Measurements from ENCODE around the gene RFWD3. TPM values are rescaled to one million over a fixed set of nuclear protein-coding genes. Genes with fewer than 3 reads are reported as not detected.

The RFWD3 gene
- total and polyA plus RNA-seq, 2 of the 8 experiments (the other 6 are each of a cell fraction or from before 2014, with no cell fraction given) = 67.1 to 114 TPM

DNA sequence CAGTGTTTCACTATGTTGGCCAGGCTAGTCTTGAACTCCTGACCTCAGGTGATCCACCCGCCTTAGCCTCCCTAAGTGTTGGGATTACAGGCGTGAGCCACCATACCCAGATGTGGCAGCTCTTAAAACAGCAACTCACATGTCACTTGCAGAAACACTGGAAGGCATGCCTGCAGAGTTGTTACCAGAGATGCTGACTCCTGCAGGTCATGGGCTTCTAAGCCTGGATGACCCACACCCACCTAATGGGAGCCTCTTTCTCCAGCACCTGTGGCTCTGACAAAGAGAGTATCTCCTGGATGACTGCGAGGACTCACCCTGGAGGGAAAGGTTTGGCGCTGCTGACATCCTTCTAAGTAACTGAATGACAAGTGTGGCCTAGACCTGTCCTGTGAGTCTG, 11.2 kb upstream of the RFWD3 start:
- Histone ChIP-seq H2BK5ac (ENCODE audit: low read depth, low read length) (no peak overlapping the region), H2BK120ac (replicated peaks; ENCODE audit: low read depth, low read length) (no peak overlapping the region), H3K27me3 (replicated peaks in 1 of 4; ENCODE audit: control insufficient read depth in 3 of 4, extremely low read depth in 1 of 4, insufficient read depth in 3 of 4, low read length in 3 of 4) (no peaks in the 10 kb centered on the region), H3K23ac (ENCODE audit: insufficient read length) (no peak overlapping the region), H3K79me1 (ENCODE audit: low read depth, low read length) (no peaks in the 10 kb centered on the region), H4K8ac (ENCODE audit: extremely low read depth, insufficient read depth, low read length) (no peak overlapping the region), H3K4ac (replicated peaks; ENCODE audit: insufficient read length, low read depth, low read length) (no peak overlapping the region), H3K9me3 (ENCODE audit: insufficient read depth in 2 of 2, low read depth in 1 of 2, low read length in 1 of 2) (no peaks in the 10 kb centered on the region), H2BK20ac (ENCODE audit: low read length) (no peak overlapping the region), H2AK5ac (ENCODE audit: low read depth, low read length) (no peak overlapping the region), H3K4me3 (ENCODE audit: extremely low read depth in 1 of 4, insufficient read depth in 2 of 4, low read depth in 3 of 4, low read length in 4 of 4) (no peak overlapping the region), H3K36me3 (ENCODE audit: control insufficient read depth in 2 of 4, insufficient read depth in 4 of 4, low read length in 3 of 4) (no peaks in the 10 kb centered on the region), H3K9ac (replicated peaks in 1 of 4; ENCODE audit: extremely low read depth in 1 of 4, low read depth in 3 of 4, low read length in 3 of 4) (no peak overlapping the region), H2AFZ (ENCODE audit: low read length) (no peak overlapping the region), H3K14ac (ENCODE audit: insufficient read length) (no peak overlapping the region), H4K5ac (ENCODE audit: insufficient read length, low read depth, low read length) (no peak overlapping the region), H3K4me1 (replicated peaks in 1 of 4; ENCODE audit: control insufficient read depth in 3 of 4, insufficient read depth in 4 of 4, low read length in 3 of 4) (no peaks in the 10 kb centered on the region), H3K4me2 (ENCODE audit: insufficient read depth in 1 of 2, low read depth in 2 of 2, low read length in 2 of 2) (no peak overlapping the region), H3K27ac (ENCODE audit: low read depth, low read length) (no peak overlapping the region), H2BK15ac (ENCODE audit: low read length) (no peak overlapping the region), H4K20me1 (replicated peaks in 1 of 2; ENCODE audit: control insufficient read depth in 1 of 2, insufficient read depth in 2 of 2, low read length in 2 of 2) (peaks cover 0 to 1% of the 10 kb centered on the region in 2 experiments), H3K56ac (replicated peaks; ENCODE audit: insufficient read length, low read depth, low read length) (no peak overlapping the region), H2BK12ac (ENCODE audit: low read depth, low read length) (no peak overlapping the region), H4K91ac (replicated peaks; ENCODE audit: insufficient read length, low read length) (no peak overlapping the region), H3K18ac (ENCODE audit: extremely low read depth, low read length) (no peak overlapping the region), H3K23me2 (ENCODE audit: low read depth, low read length) (no peaks in the 10 kb centered on the region), H3K79me2 (ENCODE audit: control insufficient read depth in 1 of 2, insufficient read depth in 2 of 2, low read length in 2 of 2) (no peaks in the 10 kb centered on the region)
- 91% methylated on average over 4 of the region's 4 CpGs; no CpG with 5 or more reads in 1 of the 2 experiments for WGBS, 2 experiments (ENCODE audit: extremely low coverage in 1 of 2, insufficient coverage in 1 of 2, insufficient read length in 1 of 2, insufficient replicate concordance in 2 of 2, low coverage in 1 of 2, low lambda C conversion rate in 2 of 2, missing lambda C conversion rate in 1 of 2)
- TF ChIP-seq RFX5 (IDR thresholded peaks at IDR 0.05; ENCODE audit: borderline replicate concordance, low read depth, low read length) (no peak), CREB1 (IDR thresholded peaks at IDR 0.05) (no peak), HDAC6 (IDR thresholded peaks at IDR 0.05; ENCODE audit: low read depth, low read length) (no peak), BCL11A (IDR thresholded peaks at IDR 0.05; ENCODE audit: low read depth in 2 of 2, low read length in 2 of 2) (no peak), NRF1 (IDR thresholded peaks at IDR 0.05; ENCODE audit: low read depth, low read length) (no peak), KDM1A (IDR thresholded peaks at IDR 0.05; ENCODE audit: borderline replicate concordance, low read length) (no peak), RAD21 (IDR thresholded peaks at IDR 0.05 in 1 of 2, conservative IDR thresholded peaks at IDR 0.05 in 1 of 2; ENCODE audit: low read depth in 2 of 2, low read length in 2 of 2) (no peak)
- TF ChIP-seq, protein P1, sequence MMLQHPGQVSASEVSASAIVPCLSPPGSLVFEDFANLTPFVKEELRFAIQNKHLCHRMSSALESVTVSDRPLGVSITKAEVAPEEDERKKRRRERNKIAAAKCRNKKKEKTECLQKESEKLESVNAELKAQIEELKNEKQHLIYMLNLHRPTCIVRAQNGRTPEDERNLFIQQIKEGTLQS (IDR thresholded peaks at IDR 0.05; ENCODE audit: insufficient read depth, low read depth, low read length) = no peak
- no peak for FAIRE-seq
- DNase-seq (ENCODE audit: low read depth in 1 of 2, low spot score in 2 of 2) = no peak
- ChIA-PET POLR2A (ENCODE audit: partially characterized antibody) (interaction anchor here (0.8 to 4.5 kb wide), 3 partner anchors 11 to 22 kb away, joined by 3 to 37 read pairs (median 3); partner anchors contain the start of gene RFWD3), CTCF (ENCODE audit: partially characterized antibody) (interaction anchor here (1.7 kb wide), 1 partner anchor 32 kb away, joined by 6 read pairs; no protein-coding TSS in a partner anchor)

Measured in H1 (cell line).